ENCODE results near the gene UXS1.

- TF ChIP-seq CTCF (IDR thresholded peaks at IDR 0.05), result no peak
- TF ChIP-seq EZH2 (IDR thresholded peaks at IDR 0.05), result no peak
- no peak for TF ChIP-seq EZH2phosphoT487 (IDR thresholded peaks at IDR 0.05)
These were observed 51.4 kb downstream of the UXS1 start for GRCh38 chr2:106142683-106143082.

Data from neural progenitor cell (in vitro differentiated cells).